Neural cell (in vitro differentiated cells): ENCODE measurements around the gene TBCK.

Source experiments
- CTCF ChIP-seq: fragments of 450-650 bp; IDR thresholded peaks from 2 replicates; pipeline ENCODE4 v1.5.1; 2014; ENCODE audit warnings: antibody characterized with exemption, mild to moderate bottlenecking, moderate library complexity; ENCODE audit not compliant: poor library complexity, severe bottlenecking
- EP300 ChIP-seq: fragments of 450-650 bp; conservative IDR thresholded peaks from 2 replicates; pipeline ENCODE4 v1.6.1; 2014; ENCODE audit warnings: antibody characterized with exemption, mild to moderate bottlenecking, moderate library complexity; ENCODE audit not compliant: poor library complexity, severe bottlenecking
- EZH2 ChIP-seq: fragments of 200-600, 300-800 bp; shearing (Covaris generic), sonication (generic); IDR thresholded peaks from 2 replicates; pipeline ENCODE4 v1.6.1; 2014; ENCODE audit warnings: antibody characterized with exemption, low read length, borderline replicate concordance, mild to moderate bottlenecking; ENCODE audit not compliant: insufficient read depth, poor library complexity, severe bottlenecking
- MXI1 ChIP-seq: fragments of 450-650 bp; conservative IDR thresholded peaks from 2 replicates; pipeline ENCODE4 v1.6.1; 2014; ENCODE audit warnings: antibody characterized with exemption, mild to moderate bottlenecking; ENCODE audit not compliant: poor library complexity, severe bottlenecking
- POLR2AphosphoS5 ChIP-seq: IDR thresholded peaks from 2 replicates; pipeline ENCODE4 v1.6.1; 2012
- RAD21 ChIP-seq: fragments of 450-650 bp; conservative IDR thresholded peaks from 2 replicates; pipeline ENCODE4 v1.6.1; 2014; ENCODE audit warnings: antibody characterized with exemption, mild to moderate bottlenecking, moderate library complexity
- TAF1 ChIP-seq: IDR thresholded peaks from 2 replicates; pipeline ENCODE4 v1.6.1; 2012; ENCODE audit warnings: low read depth
- TF ChIP-seq, protein P1 (sequence below): IDR thresholded peaks from 2 replicates; pipeline ENCODE4 v1.6.1; 2012; ENCODE audit warnings: borderline replicate concordance

GRCh38 chr4:105991726-105992125 is 324.3 kb downstream of the TBCK start:
- TF ChIP-seq CTCF (no peak), EP300 (no peak), POLR2AphosphoS5 (no peak), TAF1 (no peak), EZH2 (no peak), RAD21 (no peak), MXI1 (no peak)
- TF ChIP-seq, protein P1, sequence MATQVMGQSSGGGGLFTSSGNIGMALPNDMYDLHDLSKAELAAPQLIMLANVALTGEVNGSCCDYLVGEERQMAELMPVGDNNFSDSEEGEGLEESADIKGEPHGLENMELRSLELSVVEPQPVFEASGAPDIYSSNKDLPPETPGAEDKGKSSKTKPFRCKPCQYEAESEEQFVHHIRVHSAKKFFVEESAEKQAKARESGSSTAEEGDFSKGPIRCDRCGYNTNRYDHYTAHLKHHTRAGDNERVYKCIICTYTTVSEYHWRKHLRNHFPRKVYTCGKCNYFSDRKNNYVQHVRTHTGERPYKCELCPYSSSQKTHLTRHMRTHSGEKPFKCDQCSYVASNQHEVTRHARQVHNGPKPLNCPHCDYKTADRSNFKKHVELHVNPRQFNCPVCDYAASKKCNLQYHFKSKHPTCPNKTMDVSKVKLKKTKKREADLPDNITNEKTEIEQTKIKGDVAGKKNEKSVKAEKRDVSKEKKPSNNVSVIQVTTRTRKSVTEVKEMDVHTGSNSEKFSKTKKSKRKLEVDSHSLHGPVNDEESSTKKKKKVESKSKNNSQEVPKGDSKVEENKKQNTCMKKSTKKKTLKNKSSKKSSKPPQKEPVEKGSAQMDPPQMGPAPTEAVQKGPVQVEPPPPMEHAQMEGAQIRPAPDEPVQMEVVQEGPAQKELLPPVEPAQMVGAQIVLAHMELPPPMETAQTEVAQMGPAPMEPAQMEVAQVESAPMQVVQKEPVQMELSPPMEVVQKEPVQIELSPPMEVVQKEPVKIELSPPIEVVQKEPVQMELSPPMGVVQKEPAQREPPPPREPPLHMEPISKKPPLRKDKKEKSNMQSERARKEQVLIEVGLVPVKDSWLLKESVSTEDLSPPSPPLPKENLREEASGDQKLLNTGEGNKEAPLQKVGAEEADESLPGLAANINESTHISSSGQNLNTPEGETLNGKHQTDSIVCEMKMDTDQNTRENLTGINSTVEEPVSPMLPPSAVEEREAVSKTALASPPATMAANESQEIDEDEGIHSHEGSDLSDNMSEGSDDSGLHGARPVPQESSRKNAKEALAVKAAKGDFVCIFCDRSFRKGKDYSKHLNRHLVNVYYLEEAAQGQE: no peak
